Activated CD4-positive, alpha-beta memory T cell treated with anti-CD3 and anti-CD28 coated beads for 36 hours (primary cell): ENCODE measurements around the gene GOLGA6C. TPM values are rescaled to one million over a fixed set of nuclear protein-coding genes. Genes with fewer than 3 reads are reported as not detected.
"Not testable (repeated sequence)": the region's sequence is repeated elsewhere in the genome, so short reads cannot be mapped to it uniquely, and the experiment has no call there.

Experiments used
- CTCF ChIA-PET: fragments of 350-600 bp; sonication (Branson Sonifier 250); formaldehyde crosslinking; loops from one replicate; lab custom pipeline; 2021; ENCODE audit warnings: antibody characterized with exemption, inconsistent platforms; lab: Charles Lee
- POLR2A ChIA-PET: fragments of 350-600 bp; sonication (Branson Sonifier 250); formaldehyde crosslinking; loops from one replicate; lab custom pipeline; 2021; ENCODE audit warnings: antibody characterized with exemption; lab: Charles Lee
- DNase-seq: peaks from one replicate; pipeline ENCODE4 v3.0.0-alpha.2; 2020
- H3K27ac Mint-ChIP-seq: one replicate; pipeline ENCODE4 v1.8.0; 2021; ENCODE audit warnings: mixed read lengths
- H3K27me3 Mint-ChIP-seq: one replicate; pipeline ENCODE4 v1.8.0; 2021; ENCODE audit warnings: mixed read lengths
- H3K36me3 Mint-ChIP-seq: one replicate; pipeline ENCODE4 v1.8.0; 2021; ENCODE audit warnings: mixed read lengths
- H3K4me1 Mint-ChIP-seq: one replicate; pipeline ENCODE4 v1.8.0; 2021; ENCODE audit warnings: low read depth, mixed read lengths
- H3K4me3 Mint-ChIP-seq: one replicate; pipeline ENCODE4 v1.8.0; 2021; ENCODE audit warnings: mild to moderate bottlenecking, mixed read lengths
- H3K9me3 Mint-ChIP-seq: one replicate; pipeline ENCODE4 v1.8.0; 2021; ENCODE audit warnings: mixed read lengths
- intact Hi-C: fragments of 100-400 bp; cut with micrococcal nuclease; formaldehyde crosslinking; loops from one replicate; pipeline ENCODE4 v1.15.1; 2023
- total RNA-seq, 2 experiments: library from RNA; stranded (reverse); gene quantifications; one replicate each; pipeline ENCODE4 v1.2.3, GENCODE V29; 2021

The GOLGA6C gene
- total RNA-seq, 2 experiments from 2014 or later = not detected

DNA sequence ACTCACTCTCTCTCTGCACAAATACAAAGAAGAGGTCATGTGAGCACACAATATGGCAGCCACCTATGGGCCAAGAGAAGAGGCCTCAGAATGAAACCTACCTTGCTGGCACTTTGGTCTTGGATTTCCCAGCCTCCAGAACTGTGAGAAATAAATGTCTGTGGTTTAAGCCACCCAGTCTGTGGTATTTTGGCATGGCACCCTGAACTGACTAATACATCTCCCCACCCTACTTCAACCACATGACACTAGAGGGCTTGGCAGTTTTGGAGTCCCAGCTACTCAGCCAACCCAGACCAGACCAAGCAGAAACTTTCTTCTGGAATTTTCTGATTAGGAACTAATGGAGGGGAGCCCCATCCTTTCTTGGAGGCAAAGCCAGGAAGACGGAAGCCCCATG lies 54.4 kb downstream of the GOLGA6C start:
- POLR2A ChIA-PET, CTCF ChIA-PET, intact Hi-C loops: not testable (repeated sequence)

DNA sequence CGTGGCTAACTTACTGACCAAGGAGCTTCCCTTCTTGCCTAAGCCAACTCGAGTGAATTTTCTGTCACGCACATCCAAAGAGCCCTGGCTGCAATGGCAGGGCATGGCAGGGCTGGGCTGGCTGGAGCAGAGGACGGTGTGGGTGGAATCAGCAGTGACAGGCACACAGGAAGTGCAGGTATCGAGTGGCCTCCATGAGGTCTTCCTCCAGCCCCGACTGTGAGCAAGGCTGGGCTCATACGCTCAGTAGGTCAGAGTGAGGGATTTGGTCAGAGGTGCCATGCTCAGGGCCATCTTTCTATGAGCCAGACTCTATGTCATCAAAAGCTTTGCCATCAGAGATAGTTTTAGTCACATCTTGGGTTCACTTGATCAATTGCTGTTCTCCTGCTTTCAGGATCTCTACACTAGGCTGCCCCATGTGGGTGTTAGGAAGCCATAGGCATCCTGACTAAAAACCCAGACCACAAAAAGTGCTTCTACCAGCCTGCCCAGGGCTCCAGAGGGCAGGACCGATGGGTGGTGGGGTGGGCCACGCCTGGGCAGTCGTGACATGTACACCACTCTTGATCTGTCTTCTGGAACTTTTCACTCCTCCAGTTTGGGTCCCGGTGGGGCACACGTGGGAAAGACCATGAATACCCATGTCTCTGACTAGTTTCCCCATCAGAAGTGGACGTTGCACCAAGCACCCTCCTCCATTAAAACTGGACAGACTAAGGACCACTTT lies 55.1 kb downstream of the GOLGA6C start:
- H3K4me3 Mint-ChIP-seq = no peak overlapping the region
- no peak for DNase-seq
- no peaks in the 10 kb centered on the region for H3K4me1 Mint-ChIP-seq
- intact Hi-C loops = no loop called here
- H3K27me3 Mint-ChIP-seq = peaks cover 8% of the 10 kb centered on the region
- no peaks in the 10 kb centered on the region for H3K9me3 Mint-ChIP-seq
- no peak overlapping the region for H3K27ac Mint-ChIP-seq
- ChIA-PET POLR2A (no interaction called here), CTCF (no interaction called here)
- H3K36me3 Mint-ChIP-seq = no peaks in the 10 kb centered on the region

More for the DNA sequence above, 54.4 kb downstream of the GOLGA6C start:
- not testable (repeated sequence) for H3K27ac Mint-ChIP-seq, H3K4me3 Mint-ChIP-seq, H3K36me3 Mint-ChIP-seq, H3K4me1 Mint-ChIP-seq, H3K9me3 Mint-ChIP-seq
- peak; percentile 18 for DNase-seq
- peaks cover 11% of the 10 kb centered on the region for H3K27me3 Mint-ChIP-seq

DNA sequence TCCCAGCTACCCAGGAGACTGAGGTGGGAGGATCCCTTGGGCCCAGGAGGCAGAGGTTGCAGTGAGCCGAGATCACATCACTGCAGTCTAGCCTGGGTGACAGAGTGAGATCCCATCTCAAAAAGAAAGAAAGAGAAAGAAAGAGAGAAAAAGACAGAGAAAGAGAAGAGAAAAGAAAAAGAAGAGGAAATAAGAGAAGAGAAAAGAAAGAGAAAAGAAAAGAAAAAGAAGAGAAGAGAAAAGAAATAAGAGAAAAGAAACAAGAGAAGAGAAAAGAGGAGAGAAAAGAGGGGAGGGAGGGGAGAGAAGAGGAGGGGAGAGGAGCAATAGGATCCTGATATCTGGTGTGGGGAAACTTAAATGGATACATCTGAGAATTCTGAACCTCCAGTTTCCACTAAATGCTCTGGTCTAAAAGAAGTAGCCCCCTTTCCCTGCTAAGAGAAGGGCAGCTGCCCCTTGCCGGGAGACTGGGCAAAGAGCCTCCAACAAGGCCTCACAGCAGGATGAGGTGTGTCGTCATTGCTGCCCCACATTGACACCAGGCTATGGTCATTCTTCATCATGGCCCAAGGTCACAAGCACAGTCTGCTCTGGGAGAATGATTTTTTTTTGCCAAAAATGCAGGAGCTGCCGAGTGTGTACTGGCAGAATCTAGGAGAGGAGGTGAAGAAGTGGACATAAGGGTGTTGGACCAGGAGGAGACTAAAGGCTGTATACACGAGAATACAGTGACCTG lies 56.6 kb downstream of the GOLGA6C start:
- ChIA-PET CTCF (no interaction called here), POLR2A (no interaction called here)
- Mint-ChIP-seq H3K9me3 (no peaks in the 10 kb centered on the region), H3K36me3 (no peaks in the 10 kb centered on the region), H3K4me1 (no peaks in the 10 kb centered on the region), H3K27me3 (peaks cover 5% of the 10 kb centered on the region), H3K27ac (no peak overlapping the region), H3K4me3 (no peak overlapping the region)
- intact Hi-C loops = no loop called here
- no peak for DNase-seq

DNA sequence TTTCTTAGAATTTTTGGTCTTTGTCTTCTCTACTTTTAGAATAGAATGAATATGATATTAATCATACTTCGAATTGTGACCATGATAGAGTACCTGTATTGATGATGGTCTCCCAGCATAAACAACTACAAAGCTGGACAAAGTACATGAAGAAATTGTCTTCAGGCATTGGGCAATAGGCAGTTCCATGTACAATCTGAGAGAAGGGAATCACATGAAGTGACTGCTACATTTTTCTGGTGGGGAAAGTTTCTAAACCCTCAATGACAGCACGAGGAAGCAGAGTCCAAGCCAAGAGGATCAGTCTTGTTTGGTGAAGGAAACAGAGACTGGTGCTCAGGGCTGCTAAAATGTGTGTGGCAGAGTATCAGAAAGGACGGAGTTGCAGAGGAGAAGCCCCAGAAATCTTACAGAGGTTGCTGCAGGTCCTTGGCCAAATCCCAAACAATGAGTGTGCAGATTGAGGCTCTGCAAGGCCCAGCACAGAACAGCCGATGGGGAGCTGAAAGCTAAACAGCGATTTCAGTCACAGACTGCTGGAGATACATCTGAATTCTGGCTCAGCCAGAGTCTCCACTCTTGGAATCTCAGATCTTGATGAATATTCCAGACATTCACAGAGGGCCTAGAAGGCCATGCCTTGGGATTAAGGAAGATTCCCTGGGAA lies 61.2 kb downstream of the GOLGA6C start:
- H3K36me3 Mint-ChIP-seq, DNase-seq, H3K4me1 Mint-ChIP-seq, H3K27ac Mint-ChIP-seq, intact Hi-C loops, H3K27me3 Mint-ChIP-seq, H3K9me3 Mint-ChIP-seq, H3K4me3 Mint-ChIP-seq, CTCF ChIA-PET, POLR2A ChIA-PET: not testable (repeated sequence)

Other genes starting within 250 kb of the GOLGA6C start
- gene PPCDC, start 234.7 kb upstream of the GOLGA6C start, total RNA-seq = 10 to 100 TPM; 16.3 to 18.8 TPM
- gene C15orf39, start 56.5 kb upstream of the GOLGA6C start, total RNA-seq = 10 to 100 TPM; 14.1 to 14.2 TPM
- gene GOLGA6D, start 24.5 kb downstream of the GOLGA6C start, total RNA-seq = under 1 TPM in 1 of 2 experiments, not detected in 1; 0.12 TPM
- gene COMMD4, start 77.7 kb downstream of the GOLGA6C start, total RNA-seq = 10 to 100 TPM; 83.3 to 87.8 TPM
- gene NEIL1, start 88.7 kb downstream of the GOLGA6C start, total RNA-seq = 10 to 100 TPM in 1 of 2 experiments, 1 to 10 TPM in 1; 9.8 to 10.1 TPM
- gene MAN2C1, start 110.3 kb downstream of the GOLGA6C start, total RNA-seq = 100 to 1,000 TPM; 177 to 192 TPM
- 10 to 100 TPM; 80.1 to 83.3 TPM for gene SIN3A, start 193.4 kb downstream of the GOLGA6C start, total RNA-seq